KOPT-K1 (cell line): ENCODE data around the gene BBS9.

Experiments used
- H3K27ac ChIP-seq: fragments of 200-600 bp; sonication (generic); 2 replicates; pipeline ENCODE4 v1.5.1; 2016; ENCODE audit warnings: antibody characterized with exemption, mild to moderate bottlenecking, low read depth, low read length; ENCODE audit not compliant: poor library complexity, severe bottlenecking
- H3K36me3 ChIP-seq: fragments of 200-600 bp; sonication (generic); 2 replicates; pipeline ENCODE4 v1.5.1; 2017; ENCODE audit warnings: antibody characterized with exemption, mild to moderate bottlenecking, low read length, moderate library complexity; ENCODE audit not compliant: insufficient read depth
- H3K9me3 ChIP-seq: fragments of 200-600 bp; sonication (generic); 2 replicates; pipeline ENCODE4 v1.5.1; 2017; ENCODE audit warnings: antibody characterized with exemption, low read length, mild to moderate bottlenecking; ENCODE audit not compliant: insufficient read depth, poor library complexity, severe bottlenecking

Gene BBS9

DNA sequence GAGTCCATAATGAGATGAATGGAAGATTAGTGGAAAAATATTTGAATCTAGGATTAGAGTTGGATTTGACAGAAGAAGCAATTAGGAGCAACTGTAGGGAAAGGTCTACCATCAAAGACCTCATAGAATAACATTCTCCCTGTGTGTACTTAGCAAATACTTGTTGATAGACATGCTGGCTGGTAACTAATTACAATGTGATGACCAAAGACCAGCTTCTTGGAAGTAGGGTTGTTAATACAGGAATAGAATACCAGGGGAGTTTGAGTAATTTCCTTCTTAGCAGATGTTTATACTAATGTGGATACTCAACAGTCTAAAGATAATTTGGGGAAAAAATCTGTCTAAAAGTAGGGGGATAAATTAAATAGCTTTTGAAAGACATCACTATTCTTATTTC is 418.5 kb downstream of the BBS9 start:
- no peaks in the 10 kb centered on the region for H3K9me3 ChIP-seq
- H3K27ac ChIP-seq: no peak overlapping the region
- H3K36me3 ChIP-seq: no peaks in the 10 kb centered on the region

GRCh38 chr7:33550363-33550762 is 421.0 kb downstream of the BBS9 start:
- Histone ChIP-seq H3K36me3 (no peaks in the 10 kb centered on the region), H3K27ac (no peak overlapping the region)

DNA sequence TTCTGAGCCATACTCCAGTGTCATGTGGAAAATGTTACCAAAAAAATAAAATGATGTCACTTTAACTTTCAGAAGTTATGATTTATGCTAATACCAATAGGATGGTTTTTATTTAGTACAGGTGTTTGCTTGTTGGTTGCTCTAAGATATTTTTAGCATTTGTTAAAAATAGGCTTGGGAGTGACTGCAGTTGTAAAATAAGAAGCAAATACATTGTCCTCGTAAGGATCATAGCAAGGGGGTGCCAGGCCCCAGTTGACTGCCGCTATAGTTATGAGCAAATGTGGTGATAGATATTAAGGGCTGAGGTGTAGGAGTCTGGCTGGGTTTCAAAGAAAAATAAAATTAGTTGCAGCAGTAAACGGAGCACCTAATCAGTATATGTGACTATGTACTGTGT is 421.6 kb downstream of the BBS9 start:
- H3K27ac ChIP-seq: no peak overlapping the region

More at GRCh38 chr7:33550363-33550762, 421.0 kb downstream of the BBS9 start:
- no peaks in the 10 kb centered on the region for H3K9me3 ChIP-seq

DNA sequence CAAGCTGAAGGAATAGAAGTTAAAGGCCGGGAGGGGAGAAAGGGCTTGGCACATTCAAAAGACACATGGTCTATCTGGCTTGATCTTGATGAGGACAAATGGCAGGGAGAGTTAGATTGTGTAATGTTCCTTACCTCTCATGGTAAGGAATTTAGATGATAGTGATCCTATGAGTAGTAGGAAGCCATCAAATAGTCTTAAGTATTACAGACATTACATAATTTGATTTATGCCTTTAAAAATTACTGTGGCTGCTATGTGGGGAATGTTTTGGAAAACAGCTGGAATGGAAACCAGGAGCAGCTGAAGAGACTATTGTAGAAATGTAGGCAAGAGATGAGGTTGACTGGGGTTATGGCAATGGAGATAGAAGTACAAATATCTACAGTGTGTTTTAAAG is 424.7 kb downstream of the BBS9 start:
- H3K9me3 ChIP-seq: no peaks in the 10 kb centered on the region

More for the DNA sequence above, 421.6 kb downstream of the BBS9 start:
- Histone ChIP-seq H3K36me3 (no peaks in the 10 kb centered on the region), H3K9me3 (no peaks in the 10 kb centered on the region)

GRCh38 chr7:33554576-33554975 is 425.2 kb downstream of the BBS9 start:
- H3K9me3 ChIP-seq: no peaks in the 10 kb centered on the region
- H3K27ac ChIP-seq: no peak overlapping the region

More for the DNA sequence above, 424.7 kb downstream of the BBS9 start:
- Histone ChIP-seq H3K27ac (no peak overlapping the region), H3K36me3 (no peaks in the 10 kb centered on the region)

DNA sequence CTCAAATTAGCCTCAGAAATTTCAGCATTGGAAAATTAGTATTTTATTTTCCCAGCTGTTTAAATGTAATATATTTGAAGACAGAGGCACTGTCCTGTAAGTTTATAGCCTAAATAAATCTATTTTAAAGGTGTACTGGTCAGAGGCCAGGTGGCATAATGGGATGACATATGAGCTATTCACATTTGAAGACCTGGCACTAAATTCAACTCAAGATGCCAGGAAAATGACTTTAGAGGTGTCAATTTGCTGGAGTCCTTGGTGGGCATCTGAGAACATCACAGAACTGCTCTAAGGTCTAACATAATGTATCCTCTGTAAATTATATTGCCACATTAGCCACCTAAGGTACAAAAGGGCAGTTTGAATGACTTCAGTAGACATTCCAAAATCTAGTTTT is 427.1 kb downstream of the BBS9 start:
- Histone ChIP-seq H3K27ac (no peak overlapping the region), H3K9me3 (no peaks in the 10 kb centered on the region), H3K36me3 (no peaks in the 10 kb centered on the region)

More at GRCh38 chr7:33554576-33554975, 425.2 kb downstream of the BBS9 start:
- H3K36me3 ChIP-seq: no peaks in the 10 kb centered on the region

DNA sequence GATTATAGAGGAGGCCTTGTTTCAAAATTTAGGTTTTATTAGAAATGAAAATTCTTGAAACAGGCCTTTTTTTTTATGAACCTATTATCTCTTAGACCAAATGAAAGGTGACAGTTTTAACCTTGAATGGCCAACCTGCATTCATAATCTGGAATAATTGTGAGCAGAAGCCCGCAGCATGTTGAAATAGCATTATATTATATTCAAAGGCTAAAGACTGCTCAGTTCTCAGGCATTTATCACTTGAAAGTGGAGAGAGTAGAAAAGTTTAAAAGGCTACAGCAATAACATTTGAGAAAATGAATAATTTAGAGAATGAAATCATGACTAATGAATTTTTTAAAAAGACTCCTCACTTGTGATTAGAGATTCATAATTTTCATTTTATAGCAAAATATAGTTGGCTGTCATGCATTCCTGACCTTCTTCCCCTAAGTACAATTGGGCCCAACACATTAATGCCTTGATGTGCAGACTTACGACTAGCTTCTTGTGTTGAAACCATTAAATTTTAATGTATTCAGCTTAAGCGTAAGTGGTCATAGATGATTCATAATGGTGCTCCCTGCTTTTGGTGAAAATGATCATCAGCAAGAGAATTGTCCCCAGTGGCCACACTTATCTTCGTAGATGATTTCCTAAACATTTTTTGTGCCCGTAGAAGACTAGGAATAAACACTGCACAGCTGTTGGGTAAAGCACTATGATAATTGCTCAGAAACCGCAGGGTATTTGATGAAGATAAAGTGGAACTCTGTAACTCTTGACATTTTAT is 429.4 kb downstream of the BBS9 start:
- H3K27ac ChIP-seq: no peak overlapping the region
- H3K9me3 ChIP-seq: no peaks in the 10 kb centered on the region
- no peaks in the 10 kb centered on the region for H3K36me3 ChIP-seq

DNA sequence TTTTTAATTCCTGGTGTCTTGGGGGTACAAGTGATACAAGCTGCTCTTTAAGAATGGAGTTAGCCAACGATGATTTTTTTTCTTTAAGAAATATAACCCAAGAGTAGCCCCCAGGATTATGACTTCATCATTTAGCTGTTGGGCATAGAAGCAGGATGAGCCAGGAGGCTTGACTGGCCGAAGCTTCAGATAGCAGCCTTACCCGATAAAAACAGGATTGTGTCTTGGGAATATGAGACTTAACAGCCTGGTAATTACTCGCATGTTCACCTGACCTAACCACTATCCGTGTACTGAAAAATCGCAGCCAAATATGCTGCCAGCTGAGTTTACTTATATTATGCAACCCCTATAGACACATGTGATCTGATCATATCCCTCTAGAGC is 430.0 kb downstream of the BBS9 start:
- H3K27ac ChIP-seq: no peak overlapping the region
- H3K36me3 ChIP-seq: no peaks in the 10 kb centered on the region
- no peaks in the 10 kb centered on the region for H3K9me3 ChIP-seq

- Histone ChIP-seq H3K27ac (no peak overlapping the region), H3K9me3 (no peaks in the 10 kb centered on the region), H3K36me3 (no peaks in the 10 kb centered on the region)
These were observed 433.6 kb downstream of the BBS9 start for GRCh38 chr7:33562996-33563395.

DNA sequence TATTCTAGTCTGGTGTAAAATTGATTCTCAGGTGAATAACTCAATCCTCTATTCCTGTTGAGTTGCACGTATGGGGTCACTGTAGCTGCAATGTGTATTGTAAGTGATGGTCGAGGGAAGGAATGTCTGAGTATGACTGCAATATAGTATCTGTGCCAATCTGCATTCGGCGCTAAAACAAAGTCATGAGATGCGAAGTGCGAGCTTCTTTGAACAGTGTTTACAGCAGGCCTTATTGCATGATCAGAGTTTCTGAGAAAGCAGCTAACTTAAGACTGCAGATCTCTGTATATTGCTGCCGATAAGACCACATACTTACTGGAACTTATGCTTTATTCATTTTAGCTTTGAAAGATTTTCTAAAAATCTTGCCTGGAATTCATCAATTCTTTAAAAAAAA is 434.3 kb downstream of the BBS9 start:
- H3K9me3 ChIP-seq: no peaks in the 10 kb centered on the region
- no peak overlapping the region for H3K27ac ChIP-seq
- no peaks in the 10 kb centered on the region for H3K36me3 ChIP-seq

DNA sequence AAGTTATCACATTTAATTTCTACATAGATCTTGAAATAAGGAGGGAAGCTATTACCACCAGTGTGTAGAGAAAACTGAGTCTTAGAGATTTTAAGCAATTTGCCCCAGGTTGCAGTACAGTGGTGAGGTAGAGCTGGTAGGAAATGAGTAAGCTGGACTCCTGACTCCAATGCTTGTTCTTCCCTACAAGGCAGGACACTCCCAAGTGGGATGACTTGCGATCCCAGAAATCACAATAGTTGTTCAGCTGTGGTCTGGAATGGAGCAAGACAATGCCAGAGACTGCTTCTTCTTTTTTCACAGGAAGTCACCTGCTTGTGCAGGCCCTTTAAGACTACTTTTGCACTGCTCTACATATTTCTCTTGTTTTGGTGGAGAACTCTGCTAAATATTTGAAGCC is 448.8 kb downstream of the BBS9 start:
- H3K9me3 ChIP-seq: no peaks in the 10 kb centered on the region
- H3K36me3 ChIP-seq: no peaks in the 10 kb centered on the region
- no peak overlapping the region for H3K27ac ChIP-seq

DNA sequence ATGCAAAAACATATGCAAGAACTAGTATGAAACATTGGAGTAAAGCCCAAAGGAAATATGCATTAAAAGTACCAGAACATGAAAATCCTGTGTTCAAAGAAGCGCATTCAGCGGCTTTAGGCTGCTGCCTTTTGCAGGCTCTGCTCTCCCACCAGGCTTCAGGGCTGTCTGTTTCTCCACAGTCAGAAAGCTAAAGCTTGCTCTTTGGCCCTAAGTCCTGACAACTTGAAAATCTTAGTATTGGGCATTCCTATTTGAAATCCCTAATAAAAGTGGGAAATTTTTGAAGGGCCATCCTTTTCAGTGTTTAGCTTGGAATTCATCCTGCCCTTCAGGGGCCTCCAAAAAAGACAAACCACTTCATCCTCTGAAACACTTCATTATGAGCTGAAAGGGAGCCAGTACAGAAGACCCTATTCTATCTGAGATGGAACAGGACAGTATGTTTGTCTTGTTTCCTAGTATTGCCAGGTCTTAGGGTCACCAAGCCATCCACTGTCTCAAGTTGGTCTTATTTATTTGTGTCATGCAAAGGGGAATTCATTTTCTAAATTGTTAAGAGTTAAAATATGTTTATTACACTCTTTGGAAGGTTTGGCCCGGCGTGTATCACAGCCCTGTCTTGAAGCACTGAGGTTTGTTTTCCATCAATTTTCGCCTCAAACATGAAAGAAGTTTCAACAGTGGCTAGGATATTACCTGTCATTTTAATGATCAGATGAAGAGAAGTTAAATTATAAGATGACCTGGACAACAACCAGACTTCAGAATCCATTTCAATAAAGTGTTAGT is 449.7 kb downstream of the BBS9 start:
- Histone ChIP-seq H3K9me3 (no peaks in the 10 kb centered on the region), H3K27ac (no peak overlapping the region), H3K36me3 (no peaks in the 10 kb centered on the region)

DNA sequence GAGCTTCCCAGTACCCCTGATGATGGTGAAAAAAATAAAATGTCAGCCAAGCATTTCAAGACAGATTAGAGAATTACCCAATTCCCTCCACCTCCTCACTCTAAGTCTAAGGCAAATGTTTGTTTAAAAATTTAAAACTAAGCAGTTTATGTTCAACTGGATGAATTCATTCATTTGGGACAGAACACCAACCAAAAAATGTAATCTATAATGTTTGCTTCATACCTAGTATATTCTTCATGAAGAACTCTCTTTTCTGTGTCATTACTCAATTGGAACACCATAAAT is 450.3 kb downstream of the BBS9 start:
- Histone ChIP-seq H3K36me3 (no peaks in the 10 kb centered on the region), H3K9me3 (no peaks in the 10 kb centered on the region), H3K27ac (no peak overlapping the region)

GRCh38 chr7:33581236-33581635 is 451.9 kb downstream of the BBS9 start:
- H3K9me3 ChIP-seq: no peaks in the 10 kb centered on the region
- H3K27ac ChIP-seq: no peak overlapping the region
- H3K36me3 ChIP-seq: no peaks in the 10 kb centered on the region

DNA sequence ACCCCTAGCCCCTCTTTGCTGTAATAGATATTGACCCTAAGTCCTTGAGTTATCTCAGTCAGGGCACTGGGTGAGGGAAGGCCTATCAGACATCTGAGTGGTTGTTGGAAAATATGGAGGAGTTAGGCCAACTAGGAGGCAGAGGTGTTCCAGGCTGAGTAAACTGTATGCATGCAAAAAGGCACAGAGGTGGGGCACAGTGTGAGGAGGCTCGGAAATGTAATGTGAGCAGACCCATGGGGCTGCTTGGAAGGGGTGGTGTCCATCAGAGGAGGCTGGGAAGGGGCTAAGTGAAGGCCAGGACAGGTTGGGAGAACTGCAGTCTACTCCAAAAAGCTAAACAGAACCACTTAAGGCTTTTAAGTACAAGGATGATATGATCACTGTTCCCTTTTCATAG is 452.7 kb downstream of the BBS9 start:
- H3K9me3 ChIP-seq: no peaks in the 10 kb centered on the region
- H3K36me3 ChIP-seq: no peaks in the 10 kb centered on the region
- no peak overlapping the region for H3K27ac ChIP-seq

GRCh38 chr7:33582533-33582932 is 453.2 kb downstream of the BBS9 start:
- no peaks in the 10 kb centered on the region for H3K36me3 ChIP-seq
- no peak overlapping the region for H3K27ac ChIP-seq
- no peaks in the 10 kb centered on the region for H3K9me3 ChIP-seq
